K562 (cell line): ENCODE results near the gene ZNF821. TPM values are rescaled to one million over a fixed set of nuclear protein-coding genes. Genes with fewer than 3 reads are reported as not detected.

Experiments used
- ATAC-seq: fragments of 200-7000 bp; cut with Tn5 transposase; 3 replicates; pipeline ENCODE4 v1.9.1; 2020; ENCODE audit warnings: moderate library complexity
- BruUV-seq: library from RNA; stranded (reverse); fragments of 400-500 nt; replicated peaks from 2 replicates; lab custom pipeline; 2021; lab: Mats Ljungman, UMichigan
- CTCF ChIA-PET: fragments of 300-600 bp; formaldehyde crosslinking; extraction: SDS; loops from one replicate; lab custom pipeline; 2021; ENCODE audit warnings: low intra/inter-chr PET ratio; lab: Yijun Ruan, JAX
- POLR2A ChIA-PET: fragments of 300-600, 350-650 bp; sonication (Branson Sonifier 250); formaldehyde crosslinking; extraction: SDS; loops from one replicate; lab custom pipeline; 2021; ENCODE audit warnings: antibody characterized with exemption, inconsistent platforms; lab: Yijun Ruan, JAX
- DNase-seq, 4 experiments: peaks; one replicate each; pipeline versions ENCODE4 v3.0.0 to v3.0.0-alpha.2; 2011 to 2018; ENCODE audit warnings: low spot score in 3 of 4, mixed read lengths in 3 of 4; ENCODE audit errors: extremely low read depth in 1 of 4
- FAIRE-seq: peaks from 2 replicates; lab custom pipeline; 2011; peaks lifted over from hg19 to GRCh38; lab: Jason Lieb, UNC
- H2AFZ ChIP-seq: 2 replicates; pipeline ENCODE4 v1.6.0; 2011; ENCODE audit warnings: low read depth, low read length, control low read depth, inconsistent platforms
- H3K27ac ChIP-seq: fragments of 200-600 bp; 3 replicates; pipeline ENCODE4 v1.8.0; 2011; ENCODE audit warnings: low read depth, mild to moderate bottlenecking, control low read depth, inconsistent platforms, low read length, moderate library complexity, mixed read lengths; ENCODE audit errors: extremely low read depth
- H3K27me3 ChIP-seq, 2 experiments: fragments of 300-600 bp in 1 of 2; 2 replicates in 1 of 2; 3 replicates in 1 of 2; pipeline versions ENCODE4 v1.6.0 to v1.8.0; 2011; ENCODE audit warnings: inconsistent platforms in 2 of 2, low read length in 2 of 2, mild to moderate bottlenecking in 1 of 2, mixed read lengths in 1 of 2, moderate library complexity in 1 of 2; ENCODE audit not compliant: control insufficient read depth in 2 of 2, insufficient read depth in 2 of 2
- H3K36me3 ChIP-seq: fragments of 300-600 bp; 3 replicates; pipeline ENCODE4 v1.8.0; 2011; ENCODE audit warnings: mild to moderate bottlenecking, low read length, inconsistent platforms; ENCODE audit not compliant: control insufficient read depth, insufficient read depth
- H3K4me1 ChIP-seq, 2 experiments: fragments of 200-600 bp in 1 of 2; replicated peaks in 1 of 2; 2 replicates in 1 of 2; 3 replicates in 1 of 2; pipeline versions ENCODE4 v1.5.1 to v1.8.0; 2011; ENCODE audit warnings: inconsistent platforms in 2 of 2, low read length in 2 of 2, mild to moderate bottlenecking in 1 of 2, mixed read lengths in 1 of 2, moderate library complexity in 1 of 2; ENCODE audit not compliant: control insufficient read depth in 2 of 2, insufficient read depth in 2 of 2
- H3K4me2 ChIP-seq: 2 replicates; pipeline ENCODE4 v1.6.1; 2011; ENCODE audit warnings: low read length, control low read depth, inconsistent platforms, mixed read lengths; ENCODE audit not compliant: insufficient read depth
- H3K4me3 ChIP-seq: fragments of 200-600 bp; sonication (generic), shearing (Covaris generic); 2 replicates; pipeline ENCODE4 v1.5.1; 2016; ENCODE audit warnings: control low read depth, inconsistent platforms
- H3K79me2 ChIP-seq: fragments of 200-600 bp; 3 replicates; pipeline ENCODE4 v1.8.0; 2011; ENCODE audit warnings: low read length, inconsistent platforms; ENCODE audit not compliant: control insufficient read depth, insufficient read depth
- H3K9ac ChIP-seq, 2 experiments: 2 replicates each; pipeline versions ENCODE4 v1.6.0 to v1.6.1; 2011; ENCODE audit warnings: low read depth in 2 of 2, low read length in 2 of 2, control low read depth in 1 of 2, inconsistent platforms in 1 of 2, mild to moderate bottlenecking in 1 of 2, mixed read lengths in 1 of 2; ENCODE audit not compliant: insufficient read depth in 1 of 2
- H3K9me1 ChIP-seq: one replicate; pipeline ENCODE4 v1.6.0; 2011; ENCODE audit warnings: inconsistent platforms, mild to moderate bottlenecking, low read length, moderate library complexity; ENCODE audit not compliant: control insufficient read depth, insufficient read depth
- H3K9me3 ChIP-seq: replicated peaks from 2 replicates; pipeline ENCODE4 v1.5.1; 2011; ENCODE audit warnings: low read depth, low read length, inconsistent platforms; ENCODE audit not compliant: control insufficient read depth, insufficient read depth
- H4K20me1 ChIP-seq: replicated peaks from 2 replicates; pipeline ENCODE4 v1.6.1; 2011; ENCODE audit warnings: low read length, inconsistent platforms, mixed read lengths; ENCODE audit not compliant: control insufficient read depth, insufficient read depth
- ARHGAP35 ChIP-seq: fragments of 450-650 bp; IDR thresholded peaks from 2 replicates; pipeline ENCODE4 v1.6.1; 2018; ENCODE audit not compliant: partially characterized antibody
- CBFB ChIP-seq: sonication (generic); formaldehyde crosslinking; IDR thresholded peaks from 2 replicates; pipeline ENCODE4 v1.4.0; 2020; ENCODE audit warnings: mild to moderate bottlenecking, missing genetic modification reagents
- HCFC1 ChIP-seq: IDR thresholded peaks from 2 replicates; pipeline ENCODE4 v1.6.1; 2012; ENCODE audit warnings: low read depth, low read length, improper control_type of control experiment
- HMGN3 ChIP-seq: IDR thresholded peaks from 2 replicates; pipeline ENCODE4 v1.6.1; 2011; ENCODE audit warnings: borderline replicate concordance, low read depth, mild to moderate bottlenecking, mixed read lengths, low read length; ENCODE audit not compliant: insufficient read length; ENCODE audit errors: extremely low read depth
- MCM5 ChIP-seq: fragments of 450-650 bp; IDR thresholded peaks from 2 replicates; pipeline ENCODE4 v1.6.1; 2016; ENCODE audit warnings: low read depth
- MYNN ChIP-seq, 2 experiments: sonication (generic); formaldehyde crosslinking in 1 of 2; IDR thresholded peaks; 2 replicates each; pipeline versions ENCODE4 v1.5.0 to v1.6.1; 2016 to 2020; ENCODE audit warnings: antibody characterized with exemption in 1 of 2, missing genetic modification reagents in 1 of 2
- RAD51 ChIP-seq: fragments of 450-650 bp; IDR thresholded peaks from 2 replicates; pipeline ENCODE4 v1.7.1; 2016; ENCODE audit warnings: low read depth, mild to moderate bottlenecking, borderline replicate concordance
- TAF1 ChIP-seq: IDR thresholded peaks from 2 replicates; pipeline ENCODE4 v1.6.1; 2011; ENCODE audit warnings: mild to moderate bottlenecking, low read length, moderate library complexity; ENCODE audit not compliant: insufficient read depth, control insufficient read depth, severe bottlenecking; ENCODE audit errors: extremely low read depth
- TEAD2 ChIP-seq: fragments of 450-650 bp; IDR thresholded peaks from 2 replicates; pipeline ENCODE4 v1.6.1; 2016; ENCODE audit warnings: missing genetic modification characterization, control low read depth, missing compliant biosample characterization
- THAP12 ChIP-seq: fragments of 250-450 bp; sonication (Bioruptor Pico); IDR thresholded peaks from 2 replicates; pipeline ENCODE4 v1.9.0; 2021; ENCODE audit warnings: mild to moderate bottlenecking, inconsistent platforms
- THRA ChIP-seq: fragments of 450-650 bp; IDR thresholded peaks from 2 replicates; pipeline ENCODE4 v1.6.1; 2017; ENCODE audit warnings: mild to moderate bottlenecking, moderate library complexity
- U2AF2 ChIP-seq: fragments of 200-400 bp; formaldehyde crosslinking; optimal IDR thresholded peaks from 2 replicates; pipeline ENCODE3; 2017; ENCODE audit warnings: low read depth, mild to moderate bottlenecking, low read length
- ZKSCAN8 ChIP-seq: fragments of 200-800 bp; sonication (Bioruptor generic); IDR thresholded peaks from 2 replicates; pipeline ENCODE4 v1.6.1; 2016; ENCODE audit warnings: missing genetic modification characterization, missing compliant biosample characterization
- WGBS: fragments of 100-300 bp; shearing (Covaris generic); methylation state at CpG from one replicate; pipeline ENCODE4 v1.1.6; 2016; ENCODE audit warnings: low coverage, mixed read lengths; ENCODE audit not compliant: insufficient coverage; ENCODE audit errors: missing lambda C conversion rate; 5-methylcytosine and 5-hydroxymethylcytosine counted together
- in situ Hi-C: fragments of 300-500 bp; cut with MboI; formaldehyde crosslinking; loops from 4 replicates; pipeline ENCODE4 v1.15.0; 2018; ENCODE audit warnings: inconsistent platforms, mixed read lengths
- intact Hi-C: fragments of 100-400 bp; cut with micrococcal nuclease; formaldehyde crosslinking; loops from 2 replicates; pipeline ENCODE4 v1.14.2; 2022
- polyA plus RNA-seq, 8 experiments: library from polyadenylated mRNA; depleted of rRNA in 4 of 8; stranded (reverse) in 5 of 8; unstranded in 3 of 8; fragments of >200 nt; fragmentation: Nextera tagmentation in 2 of 8; fragmentation: Illumina TruSeq in 1 of 8; extraction: Ambion mirVana in 2 of 8; extraction: Trizol in 1 of 8; gene quantifications; 2 replicates each; pipeline versions ENCODE4 v1.2.1 to v1.2.3, GENCODE V29; 2011 to 2014; ENCODE audit warnings: inconsistent platforms in 1 of 8, missing spikeins in 1 of 8
- total RNA-seq, 7 experiments: library from RNA; depleted of rRNA in 6 of 7; stranded (reverse); fragments of >200 nt in 6 of 7; fragmentation: Illumina TruSeq in 2 of 7; extraction: Trizol in 2 of 7; gene quantifications; 2 replicates each; pipeline versions ENCODE4 v1.2.1 to v1.2.3, GENCODE V29; 2011 to 2021; ENCODE audit warnings: low replicate concordance in 1 of 7

ZNF821 gene
- total and polyA plus RNA-seq, 9 of the 15 experiments (the other 6 are each of a cell fraction or from before 2014, with no cell fraction given): 0.38 to 5.6 (median 3.6) TPM

GRCh38 chr16:71843572-71843971, 40.4 kb downstream of the ZNF821 start:
- CTCF ChIA-PET: no interaction called here
- no TSS peak for BruUV-seq
- no peak overlapping the region for H3K4me3 ChIP-seq
- H3K27ac ChIP-seq: no peak overlapping the region
- in situ Hi-C loops: no loop called here
- TF ChIP-seq THRA (no peak), HMGN3 (no peak), U2AF2 (no peak), MCM5 (no peak), RAD51 (no peak), TEAD2 (no peak), MYNN (IDR thresholded peaks at IDR 0.05) (no peak), MYNN (CRISPR knock-in tag; IDR thresholded peaks at IDR 0.05) (no peak), ZKSCAN8 (CRISPR knock-in tag) (no peak), THAP12 (CRISPR knock-in tag) (no peak), CBFB (CRISPR knock-in tag) (no peak), TAF1 (no peak), ARHGAP35 (no peak), HCFC1 (no peak)
- TF ChIP-seq, all 486 proteins: peak for 0
- intact Hi-C loops: no loop called here
- WGBS: 59% methylated on average over 2 of the region's 2 CpGs
- Histone ChIP-seq H3K4me2 (no peak overlapping the region), H2AFZ (0 out of 2 replicates have a peak overlapping the region, but pooled peaks have one; percentile 5), H3K9me3 (no peaks in the 10 kb centered on the region), H3K9me1 (no peaks in the 10 kb centered on the region), H3K9ac (no peak overlapping the region), H4K20me1 (no peaks in the 10 kb centered on the region), H3K27me3 (no peaks in the 10 kb centered on the region), H3K79me2 (peaks cover 23% of the 10 kb centered on the region), H3K36me3 (peaks cover 12% of the 10 kb centered on the region), H3K4me1 (peaks cover 0 to 10% of the 10 kb centered on the region in 2 experiments; a peak in 2 of 5 replicates)
- DNase-seq (no peak), ATAC-seq (no peak), FAIRE-seq (no peak)
- POLR2A ChIA-PET: no interaction called here
